K562 (cell line): ENCODE results near the gene EGFL7. TPM values are rescaled to one million over a fixed set of nuclear protein-coding genes. Genes with fewer than 3 reads are reported as not detected.

Source experiments
- ATAC-seq: fragments of 200-7000 bp; cut with Tn5 transposase; 3 replicates; pipeline ENCODE4 v1.9.1; 2020; ENCODE audit warnings: moderate library complexity
- BruUV-seq: library from RNA; stranded (reverse); fragments of 400-500 nt; replicated peaks from 2 replicates; lab custom pipeline; 2021; lab: Mats Ljungman, UMichigan
- CTCF ChIA-PET: fragments of 300-600 bp; formaldehyde crosslinking; extraction: SDS; loops from one replicate; lab custom pipeline; 2021; ENCODE audit warnings: low intra/inter-chr PET ratio; lab: Yijun Ruan, JAX
- POLR2A ChIA-PET: fragments of 300-600, 350-650 bp; sonication (Branson Sonifier 250); formaldehyde crosslinking; extraction: SDS; loops from one replicate; lab custom pipeline; 2021; ENCODE audit warnings: antibody characterized with exemption, inconsistent platforms; lab: Yijun Ruan, JAX
- DNase-seq, 4 experiments: peaks; one replicate each; pipeline versions ENCODE4 v3.0.0 to v3.0.0-alpha.2; 2011 to 2018; ENCODE audit warnings: low spot score in 3 of 4, mixed read lengths in 3 of 4; ENCODE audit errors: extremely low read depth in 1 of 4
- FAIRE-seq: peaks from 2 replicates; lab custom pipeline; 2011; peaks lifted over from hg19 to GRCh38; lab: Jason Lieb, UNC
- H2AFZ ChIP-seq: 2 replicates; pipeline ENCODE4 v1.6.0; 2011; ENCODE audit warnings: low read depth, low read length, control low read depth, inconsistent platforms
- H3K27ac ChIP-seq: fragments of 200-600 bp; 3 replicates; pipeline ENCODE4 v1.8.0; 2011; ENCODE audit warnings: low read depth, mild to moderate bottlenecking, control low read depth, inconsistent platforms, low read length, moderate library complexity, mixed read lengths; ENCODE audit errors: extremely low read depth
- H3K27me3 ChIP-seq, 2 experiments: fragments of 300-600 bp in 1 of 2; 2 replicates in 1 of 2; 3 replicates in 1 of 2; pipeline versions ENCODE4 v1.6.0 to v1.8.0; 2011; ENCODE audit warnings: inconsistent platforms in 2 of 2, low read length in 2 of 2, mild to moderate bottlenecking in 1 of 2, mixed read lengths in 1 of 2, moderate library complexity in 1 of 2; ENCODE audit not compliant: control insufficient read depth in 2 of 2, insufficient read depth in 2 of 2
- H3K36me3 ChIP-seq: fragments of 300-600 bp; 3 replicates; pipeline ENCODE4 v1.8.0; 2011; ENCODE audit warnings: mild to moderate bottlenecking, low read length, inconsistent platforms; ENCODE audit not compliant: control insufficient read depth, insufficient read depth
- H3K4me1 ChIP-seq, 2 experiments: fragments of 200-600 bp in 1 of 2; replicated peaks in 1 of 2; 2 replicates in 1 of 2; 3 replicates in 1 of 2; pipeline versions ENCODE4 v1.5.1 to v1.8.0; 2011; ENCODE audit warnings: inconsistent platforms in 2 of 2, low read length in 2 of 2, mild to moderate bottlenecking in 1 of 2, mixed read lengths in 1 of 2, moderate library complexity in 1 of 2; ENCODE audit not compliant: control insufficient read depth in 2 of 2, insufficient read depth in 2 of 2
- H3K4me2 ChIP-seq: 2 replicates; pipeline ENCODE4 v1.6.1; 2011; ENCODE audit warnings: low read length, control low read depth, inconsistent platforms, mixed read lengths; ENCODE audit not compliant: insufficient read depth
- H3K4me3 ChIP-seq: fragments of 200-600 bp; sonication (generic), shearing (Covaris generic); 2 replicates; pipeline ENCODE4 v1.5.1; 2016; ENCODE audit warnings: control low read depth, inconsistent platforms
- H3K79me2 ChIP-seq: fragments of 200-600 bp; 3 replicates; pipeline ENCODE4 v1.8.0; 2011; ENCODE audit warnings: low read length, inconsistent platforms; ENCODE audit not compliant: control insufficient read depth, insufficient read depth
- H3K9ac ChIP-seq, 2 experiments: 2 replicates each; pipeline versions ENCODE4 v1.6.0 to v1.6.1; 2011; ENCODE audit warnings: low read depth in 2 of 2, low read length in 2 of 2, control low read depth in 1 of 2, inconsistent platforms in 1 of 2, mild to moderate bottlenecking in 1 of 2, mixed read lengths in 1 of 2; ENCODE audit not compliant: insufficient read depth in 1 of 2
- H3K9me1 ChIP-seq: one replicate; pipeline ENCODE4 v1.6.0; 2011; ENCODE audit warnings: inconsistent platforms, mild to moderate bottlenecking, low read length, moderate library complexity; ENCODE audit not compliant: control insufficient read depth, insufficient read depth
- H3K9me3 ChIP-seq: replicated peaks from 2 replicates; pipeline ENCODE4 v1.5.1; 2011; ENCODE audit warnings: low read depth, low read length, inconsistent platforms; ENCODE audit not compliant: control insufficient read depth, insufficient read depth
- H4K20me1 ChIP-seq: replicated peaks from 2 replicates; pipeline ENCODE4 v1.6.1; 2011; ENCODE audit warnings: low read length, inconsistent platforms, mixed read lengths; ENCODE audit not compliant: control insufficient read depth, insufficient read depth
- KLF16 ChIP-seq: IDR thresholded peaks from 2 replicates; pipeline ENCODE4 v1.6.1; 2016; ENCODE audit warnings: antibody characterized with exemption
- REST ChIP-seq, 2 experiments: fragments of 450-650 bp; formaldehyde crosslinking in 1 of 2; IDR thresholded peaks; 2 replicates each; pipeline versions ENCODE4 v1.4.0 to v1.6.1; 2014 to 2020; ENCODE audit warnings: mild to moderate bottlenecking in 2 of 2, borderline replicate concordance in 1 of 2, low read depth in 1 of 2
- SIN3B ChIP-seq: fragments of 450-650 bp; IDR thresholded peaks from 2 replicates; pipeline ENCODE4 v1.6.1; 2017; ENCODE audit warnings: low read depth, mild to moderate bottlenecking, moderate library complexity
- SNRNP70 ChIP-seq: fragments of 200-400 bp; formaldehyde crosslinking; optimal IDR thresholded peaks from 2 replicates; pipeline ENCODE3; 2017; ENCODE audit warnings: low read depth, low read length
- VEZF1 ChIP-seq: fragments of 200-800 bp; sonication (Bioruptor generic); IDR thresholded peaks from 2 replicates; pipeline ENCODE4 v1.6.1; 2017; ENCODE audit warnings: missing genetic modification characterization, missing compliant biosample characterization
- ZBTB17 ChIP-seq: fragments of 450-650 bp; formaldehyde crosslinking; IDR thresholded peaks from 2 replicates; pipeline ENCODE4 v1.4.0; 2020; ENCODE audit warnings: mild to moderate bottlenecking
- ZBTB7A ChIP-seq: IDR thresholded peaks from 2 replicates; pipeline ENCODE4 v1.6.1; 2011; ENCODE audit warnings: low read depth, mild to moderate bottlenecking, low read length, moderate library complexity, borderline replicate concordance; ENCODE audit not compliant: control insufficient read depth
- ZKSCAN8 ChIP-seq: fragments of 200-800 bp; sonication (Bioruptor generic); IDR thresholded peaks from 2 replicates; pipeline ENCODE4 v1.6.1; 2016; ENCODE audit warnings: missing genetic modification characterization, missing compliant biosample characterization
- ZNF24 ChIP-seq: fragments of 450-650 bp; IDR thresholded peaks from 2 replicates; pipeline ENCODE4 v1.6.1; 2016
- ZNF282 ChIP-seq: sonication (generic); formaldehyde crosslinking; IDR thresholded peaks from 2 replicates; pipeline ENCODE4 v1.8.1; 2023; ENCODE audit warnings: missing genetic modification reagents
- WGBS: fragments of 100-300 bp; shearing (Covaris generic); methylation state at CpG from one replicate; pipeline ENCODE4 v1.1.6; 2016; ENCODE audit warnings: low coverage, mixed read lengths; ENCODE audit not compliant: insufficient coverage; ENCODE audit errors: missing lambda C conversion rate; 5-methylcytosine and 5-hydroxymethylcytosine counted together
- in situ Hi-C: fragments of 300-500 bp; cut with MboI; formaldehyde crosslinking; loops from 4 replicates; pipeline ENCODE4 v1.15.0; 2018; ENCODE audit warnings: inconsistent platforms, mixed read lengths
- intact Hi-C: fragments of 100-400 bp; cut with micrococcal nuclease; formaldehyde crosslinking; loops from 2 replicates; pipeline ENCODE4 v1.14.2; 2022
- polyA plus RNA-seq, 8 experiments: library from polyadenylated mRNA; depleted of rRNA in 4 of 8; stranded (reverse) in 5 of 8; unstranded in 3 of 8; fragments of >200 nt; fragmentation: Nextera tagmentation in 2 of 8; fragmentation: Illumina TruSeq in 1 of 8; extraction: Ambion mirVana in 2 of 8; extraction: Trizol in 1 of 8; gene quantifications; 2 replicates each; pipeline versions ENCODE4 v1.2.1 to v1.2.3, GENCODE V29; 2011 to 2014; ENCODE audit warnings: inconsistent platforms in 1 of 8, missing spikeins in 1 of 8
- total RNA-seq, 7 experiments: library from RNA; depleted of rRNA in 6 of 7; stranded (reverse); fragments of >200 nt in 6 of 7; fragmentation: Illumina TruSeq in 2 of 7; extraction: Trizol in 2 of 7; gene quantifications; 2 replicates each; pipeline versions ENCODE4 v1.2.1 to v1.2.3, GENCODE V29; 2011 to 2021; ENCODE audit warnings: low replicate concordance in 1 of 7

Gene EGFL7
- total and polyA plus RNA-seq, 9 of the 15 experiments (the other 6 are each of a cell fraction or from before 2014, with no cell fraction given): 1.5 to 286 (median 55.5) TPM

GRCh38 chr9:136629879-136630661, 32.6 kb upstream of the EGFL7 start:
- Histone ChIP-seq H3K79me2 (no peaks in the 10 kb centered on the region), H3K4me2 (0 out of 2 replicates have a peak overlapping the region, but pooled peaks have one; percentile 25), H3K36me3 (no peaks in the 10 kb centered on the region), H3K9me3 (peaks cover 4% of the 10 kb centered on the region), H4K20me1 (peaks cover 10% of the 10 kb centered on the region; the same call in 1 of the 2 replicates), H3K27me3 (peaks cover 0 to 12% of the 10 kb centered on the region in 2 experiments; a peak in 2 of 5 replicates), H3K9me1 (no peaks in the 10 kb centered on the region), H2AFZ (no peak overlapping the region), H3K4me1 (peaks cover 0 to 56% of the 10 kb centered on the region in 2 experiments; a peak in 4 of 5 replicates), H3K4me3 (no peak overlapping the region), H3K9ac (0 out of 4 replicates have a peak overlapping the region, but pooled peaks of 1 of the 2 experiments have one; percentile 37), H3K27ac (no peak overlapping the region)
- BruUV-seq: no TSS peak
- CTCF ChIA-PET: interaction anchor here (0.5 to 3.8 kb wide), 4 partner anchors 138 to 317 kb away, joined by 3 to 154 read pairs (median 8); partner anchors contain the start of gene SNAPC4
- FAIRE-seq: no peak
- peak; percentile 85 for ATAC-seq
- intact Hi-C loops (loop anchor here (2.0 to 10.0 kb wide), 2 partner anchors 15 to 85 kb away; partner anchors contain the start of gene NOTCH1), in situ Hi-C loops (loop anchor here (5.0 to 25.0 kb wide), 2 partner anchors 138 to 293 kb away; partner anchors contain the start of gene GPSM1)
- POLR2A ChIA-PET: interaction anchor here (0.5 to 0.8 kb wide), 2 partner anchors 142 to 154 kb away, joined by 3 to 4 read pairs; no protein-coding TSS in a partner anchor
- peak; percentile 70 to 77 (median 72) for DNase-seq
- WGBS: 5% methylated on average over 16 of the region's 19 CpGs
- TF ChIP-seq ZNF282 (CRISPR knock-in tag): no peak
- no peak for TF ChIP-seq ZNF24
- 0 out of 2 replicates have a peak, but pooled peaks have one; percentile 10 for TF ChIP-seq KLF16
- 0 out of 2 replicates have a peak, but pooled peaks have one; percentile 19 for TF ChIP-seq SIN3B
- TF ChIP-seq REST (IDR thresholded peaks at IDR 0.05; ENCODE audit: borderline replicate concordance): peak; percentile 74; the same call in 1 of the 2 replicates
- no peak for TF ChIP-seq REST (CRISPR knock-in tag; IDR thresholded peaks at IDR 0.05; ENCODE audit: low read depth)
- no peak for TF ChIP-seq SNRNP70
- peak; percentile 92 for TF ChIP-seq ZBTB7A
- TF ChIP-seq ZBTB17: no peak
- TF ChIP-seq VEZF1 (CRISPR knock-in tag): 0 out of 2 replicates have a peak, but pooled peaks have one; percentile 36
- TF ChIP-seq ZKSCAN8 (CRISPR knock-in tag): no peak
